Activated CD8-positive, alpha-beta T cell treated with anti-CD3 and anti-CD28 coated beads for 36 hours (primary cell): ENCODE results near the gene EMP1. TPM values are rescaled to one million over a fixed set of nuclear protein-coding genes. Genes with fewer than 3 reads are reported as not detected.

Source experiments
- ATAC-seq: fragments of 200-7000 bp; cut with Tn5 transposase; one replicate; pipeline ENCODE4 v1.10.0; 2021; ENCODE audit warnings: mild to moderate bottlenecking, moderate library complexity
- CTCF ChIA-PET: fragments of 350-600 bp; sonication (Branson Sonifier 250); formaldehyde crosslinking; loops from one replicate; lab custom pipeline; 2021; ENCODE audit warnings: antibody characterized with exemption; lab: Charles Lee
- POLR2A ChIA-PET: fragments of 350-600 bp; sonication (Branson Sonifier 250); formaldehyde crosslinking; loops from one replicate; lab custom pipeline; 2021; ENCODE audit warnings: antibody characterized with exemption; lab: Charles Lee
- DNase-seq: peaks from one replicate; pipeline ENCODE4 v3.0.0-alpha.2; 2020
- H3K27ac Mint-ChIP-seq: one replicate; pipeline ENCODE4 v1.8.0; 2021; ENCODE audit warnings: mild to moderate bottlenecking, mixed read lengths
- H3K27me3 Mint-ChIP-seq: one replicate; pipeline ENCODE4 v1.8.0; 2021; ENCODE audit warnings: mixed read lengths
- H3K36me3 Mint-ChIP-seq: one replicate; pipeline ENCODE4 v1.8.0; 2021; ENCODE audit warnings: low read depth, mixed read lengths
- H3K4me1 Mint-ChIP-seq: one replicate; pipeline ENCODE4 v1.8.0; 2021; ENCODE audit warnings: low read depth, mixed read lengths
- H3K4me3 Mint-ChIP-seq: one replicate; pipeline ENCODE4 v1.8.0; 2021; ENCODE audit warnings: mild to moderate bottlenecking, moderate library complexity, mixed read lengths
- H3K9me3 Mint-ChIP-seq: one replicate; pipeline ENCODE4 v1.8.0; 2021; ENCODE audit warnings: mixed read lengths
- intact Hi-C: fragments of 100-400 bp; cut with micrococcal nuclease; formaldehyde crosslinking; loops from one replicate; pipeline ENCODE4 v1.10.0; 2022
- total RNA-seq, 2 experiments: library from RNA; stranded (reverse); gene quantifications; one replicate each; pipeline ENCODE4 v1.2.3, GENCODE V29; 2021
- TF ChIP-seq, protein P1 (sequence below): fragments of 200-600 bp; IDR thresholded peaks from one replicate; pipeline ENCODE4 v1.8.0; 2022; ENCODE audit warnings: antibody characterized with exemption, mild to moderate bottlenecking

Gene EMP1
- total RNA-seq, 2 experiments from 2014 or later, result 3.1 to 3.6 TPM

GRCh38 chr12:13186302-13186701 lies 10.2 kb upstream of the EMP1 start:
- H3K27ac Mint-ChIP-seq, result no peak overlapping the region
- no peak overlapping the region for H3K4me3 Mint-ChIP-seq
- TF ChIP-seq, protein P1, sequence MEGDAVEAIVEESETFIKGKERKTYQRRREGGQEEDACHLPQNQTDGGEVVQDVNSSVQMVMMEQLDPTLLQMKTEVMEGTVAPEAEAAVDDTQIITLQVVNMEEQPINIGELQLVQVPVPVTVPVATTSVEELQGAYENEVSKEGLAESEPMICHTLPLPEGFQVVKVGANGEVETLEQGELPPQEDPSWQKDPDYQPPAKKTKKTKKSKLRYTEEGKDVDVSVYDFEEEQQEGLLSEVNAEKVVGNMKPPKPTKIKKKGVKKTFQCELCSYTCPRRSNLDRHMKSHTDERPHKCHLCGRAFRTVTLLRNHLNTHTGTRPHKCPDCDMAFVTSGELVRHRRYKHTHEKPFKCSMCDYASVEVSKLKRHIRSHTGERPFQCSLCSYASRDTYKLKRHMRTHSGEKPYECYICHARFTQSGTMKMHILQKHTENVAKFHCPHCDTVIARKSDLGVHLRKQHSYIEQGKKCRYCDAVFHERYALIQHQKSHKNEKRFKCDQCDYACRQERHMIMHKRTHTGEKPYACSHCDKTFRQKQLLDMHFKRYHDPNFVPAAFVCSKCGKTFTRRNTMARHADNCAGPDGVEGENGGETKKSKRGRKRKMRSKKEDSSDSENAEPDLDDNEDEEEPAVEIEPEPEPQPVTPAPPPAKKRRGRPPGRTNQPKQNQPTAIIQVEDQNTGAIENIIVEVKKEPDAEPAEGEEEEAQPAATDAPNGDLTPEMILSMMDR, result no peak
- H3K36me3 Mint-ChIP-seq, result no peaks in the 10 kb centered on the region
- DNase-seq (no peak), ATAC-seq (no peak)
- H3K9me3 Mint-ChIP-seq, result no peaks in the 10 kb centered on the region
- ChIA-PET CTCF (interaction anchor here (1.7 kb wide), 1 partner anchor 10 kb away, joined by 7 read pairs; the partner anchor contains the start of gene EMP1), POLR2A (no interaction called here)
- no peaks in the 10 kb centered on the region for H3K4me1 Mint-ChIP-seq
- intact Hi-C loops, result no loop called here
- peaks cover 3% of the 10 kb centered on the region for H3K27me3 Mint-ChIP-seq

DNA sequence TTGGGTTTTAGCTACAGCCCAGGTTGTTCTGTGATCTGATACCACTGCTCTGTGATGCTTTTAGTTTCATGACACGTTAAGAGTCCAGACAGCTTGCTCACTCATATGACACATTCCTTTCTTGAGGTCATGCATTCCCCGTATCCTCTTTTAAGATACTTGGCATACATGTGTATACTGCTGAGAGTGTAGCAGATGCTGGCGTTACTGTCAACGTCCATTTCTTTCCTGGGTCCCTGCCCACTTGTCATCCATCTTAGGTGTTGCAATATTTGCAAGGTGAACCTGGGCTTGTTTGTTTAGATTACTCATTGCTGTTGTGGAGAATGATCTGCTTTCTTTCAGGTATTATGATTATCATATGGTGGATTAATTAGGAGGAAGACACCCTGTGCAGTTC lies 9.1 kb upstream of the EMP1 start:
- CTCF ChIA-PET, result interaction anchor here (1.7 kb wide), 1 partner anchor 9 kb away, joined by 7 read pairs; the partner anchor contains the start of gene EMP1
- TF ChIP-seq, protein P1, result no peak
- intact Hi-C loops, result no loop called here

GRCh38 chr12:13189264-13189663 lies 7.3 kb upstream of the EMP1 start:
- POLR2A ChIA-PET, result no interaction called here

More for the DNA sequence above, 9.1 kb upstream of the EMP1 start:
- DNase-seq (no peak), ATAC-seq (peak; percentile 24)
- H3K27me3 Mint-ChIP-seq, result peaks cover 1% of the 10 kb centered on the region
- no peaks in the 10 kb centered on the region for H3K9me3 Mint-ChIP-seq
- no peaks in the 10 kb centered on the region for H3K36me3 Mint-ChIP-seq
- H3K4me1 Mint-ChIP-seq, result no peaks in the 10 kb centered on the region
- H3K4me3 Mint-ChIP-seq, result no peak overlapping the region
- POLR2A ChIA-PET, result no interaction called here
- H3K27ac Mint-ChIP-seq, result no peak overlapping the region

DNA sequence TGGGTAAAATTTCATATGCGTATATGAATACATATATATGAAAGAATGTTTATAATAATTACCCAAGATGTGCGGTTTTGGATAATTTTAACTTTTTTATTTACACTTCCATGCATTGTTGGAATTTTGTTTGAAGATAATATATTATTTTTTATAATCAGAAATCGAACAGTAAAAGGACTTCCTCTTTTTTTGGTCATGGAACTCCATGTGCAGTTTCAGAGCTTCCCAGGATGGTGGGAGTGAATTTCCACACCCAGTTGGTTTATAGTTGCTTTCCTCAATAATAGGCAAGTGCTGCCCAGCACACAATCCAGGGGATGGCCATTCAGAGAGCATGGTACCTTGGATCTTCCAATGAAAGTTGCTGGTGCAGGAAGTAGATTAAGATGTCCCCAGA lies 6.3 kb upstream of the EMP1 start:
- intact Hi-C loops, result no loop called here
- Mint-ChIP-seq H3K4me3 (no peak overlapping the region), H3K9me3 (no peaks in the 10 kb centered on the region), H3K36me3 (no peaks in the 10 kb centered on the region), H3K27ac (no peak overlapping the region), H3K27me3 (peaks cover 1% of the 10 kb centered on the region), H3K4me1 (peaks cover 3% of the 10 kb centered on the region)
- TF ChIP-seq, protein P1, result no peak
- no peak for DNase-seq
- ATAC-seq, result no peak
- POLR2A ChIA-PET, result no interaction called here
- CTCF ChIA-PET, result interaction anchor here (1.0 to 6.4 kb wide), 2 partner anchors 21 to 88 kb away, joined by 3 to 27 read pairs; no protein-coding TSS in a partner anchor

More at GRCh38 chr12:13189264-13189663, 7.3 kb upstream of the EMP1 start:
- TF ChIP-seq, protein P1, result no peak
- peaks cover 1% of the 10 kb centered on the region for H3K27me3 Mint-ChIP-seq
- no peak for DNase-seq
- H3K27ac Mint-ChIP-seq, result no peak overlapping the region
- no peaks in the 10 kb centered on the region for H3K9me3 Mint-ChIP-seq
- H3K36me3 Mint-ChIP-seq, result no peaks in the 10 kb centered on the region
- no peak overlapping the region for H3K4me3 Mint-ChIP-seq
- CTCF ChIA-PET, result interaction anchor here (6.4 kb wide), 1 partner anchor 22 kb away, joined by 27 read pairs; no protein-coding TSS in a partner anchor
- no peak for ATAC-seq
- H3K4me1 Mint-ChIP-seq, result no peaks in the 10 kb centered on the region
- intact Hi-C loops, result no loop called here

DNA sequence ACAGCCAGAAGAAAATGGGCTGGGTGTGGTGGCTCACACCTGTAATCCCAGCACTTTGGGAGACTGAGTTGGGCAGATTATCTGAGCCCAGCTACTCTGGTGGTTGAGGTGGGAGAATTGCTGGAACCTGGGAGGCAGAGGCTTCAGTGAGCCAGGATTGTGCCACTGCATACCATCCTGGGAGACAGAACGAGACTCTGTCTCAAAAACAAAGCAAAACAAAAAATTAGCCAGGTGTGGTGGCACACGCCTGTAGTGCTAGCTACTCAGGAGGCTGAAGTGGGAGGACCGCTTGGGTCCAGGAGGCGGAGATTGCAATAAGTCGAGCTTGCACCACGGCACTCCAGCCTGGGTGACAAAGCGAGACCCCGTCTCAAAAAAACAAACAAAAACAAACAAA lies 3.8 kb upstream of the EMP1 start:
- Mint-ChIP-seq H3K4me1 (peaks cover 23% of the 10 kb centered on the region), H3K27ac (no peak overlapping the region), H3K27me3 (peaks cover 4% of the 10 kb centered on the region), H3K4me3 (no peak overlapping the region), H3K36me3 (no peaks in the 10 kb centered on the region), H3K9me3 (no peaks in the 10 kb centered on the region)
- ChIA-PET CTCF (interaction anchor here (0.7 to 6.4 kb wide), 2 partner anchors 19 to 43 kb away, joined by 3 to 27 read pairs; no protein-coding TSS in a partner anchor), POLR2A (no interaction called here)
- intact Hi-C loops, result no loop called here
- TF ChIP-seq, protein P1, result no peak
- ATAC-seq, result no peak
- no peak for DNase-seq
